ENCODE measurements around the gene REXO4. TPM values are rescaled to one million over a fixed set of nuclear protein-coding genes. Genes with fewer than 3 reads are reported as not detected.
A peak's percentile ranks its signal among the peaks of the same experiment; 100 is the strongest.

REXO4 gene
- total and polyA plus RNA-seq, 2 of the 13 experiments (the other 11 are each of a cell fraction or from before 2014, with no cell fraction given) = 18.5 to 30.4 TPM

DNA sequence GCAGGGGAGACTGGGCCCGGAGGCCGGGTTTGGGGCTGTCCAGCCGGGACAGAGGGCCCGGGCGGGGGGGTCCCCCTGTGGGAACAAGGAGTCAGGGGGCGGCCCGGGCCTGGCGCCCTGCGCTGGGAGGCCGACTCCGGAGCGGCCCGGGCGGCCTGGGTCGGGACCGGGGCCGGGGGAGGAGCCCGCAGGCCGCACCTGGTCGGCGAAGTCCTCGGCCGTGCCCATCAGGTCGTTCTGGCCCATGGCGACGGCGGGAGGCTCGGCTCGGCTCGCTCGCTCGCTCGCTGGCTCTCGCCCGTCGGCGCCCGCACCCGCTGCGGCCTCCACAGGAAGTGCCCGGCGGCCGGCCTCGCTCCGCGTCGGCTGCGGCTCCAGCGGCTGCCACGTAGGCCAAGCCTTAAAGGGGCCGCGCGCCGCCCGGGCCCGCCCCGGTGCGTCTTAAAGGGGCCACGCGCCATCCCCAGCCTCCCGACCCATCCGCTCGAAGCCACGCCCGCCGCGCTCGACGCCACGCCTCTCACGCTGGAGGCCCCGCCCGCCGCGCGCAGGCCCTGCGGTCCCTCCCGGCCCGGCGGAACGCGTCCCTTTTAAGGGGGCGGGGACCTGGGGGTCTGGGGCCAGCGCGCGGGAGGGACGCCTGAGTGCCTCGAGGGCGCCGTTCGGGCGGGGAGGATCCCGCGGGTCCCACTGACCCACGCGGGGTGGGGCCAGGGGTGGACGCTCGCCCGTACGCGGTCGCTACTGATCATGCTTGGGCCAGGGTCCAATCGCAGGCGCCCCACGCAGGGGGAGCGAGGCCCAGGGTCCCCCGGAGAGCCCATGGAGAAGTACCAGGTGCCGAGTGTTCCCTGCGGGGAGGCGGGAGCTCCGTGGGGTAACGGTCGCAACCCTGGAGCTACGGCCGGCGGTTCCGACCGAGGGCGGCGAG is 41.8 kb downstream of the REXO4 start, which contains the start of the genes STKLD1 and SURF4:
TSS of gene STKLD1 (plus strand) at position 643 of the 931 bp plus-strand sequence. CDS start at position 751, 108 bp downstream.
TSS of gene SURF4 (minus strand) at position 337 of the 931 bp plus-strand sequence. CDS start at position 246, 91 bp downstream.
- intact Hi-C loops (cut with micrococcal nuclease; ENCODE audit: unreplicated experiment) (no loop called here), in situ Hi-C loops (cut with HindIII; ENCODE audit: extremely low pct_ligation_motif_present, low pct_unique_long_range_greater_than_20kb) (no loop called here)
- Histone ChIP-seq H3K27ac (ENCODE audit: extremely low read length, insufficient read depth, low read length) (peak within 1 kb of the TSS; percentile 97), H3K79me2 (ENCODE audit: insufficient read depth, low read length) (peaks cover 45% of the 10 kb centered on the region), H3K36me3 (replicated peaks in 1 of 2; ENCODE audit: control insufficient read depth in 1 of 2, insufficient read depth in 2 of 2, low read length in 2 of 2) (peaks cover 6 to 24% of the 10 kb centered on the region in 2 experiments; a peak in 4 of 5 replicates), H3K4me3 (replicated peaks in 1 of 3; ENCODE audit: insufficient read depth in 1 of 3, low read depth in 2 of 3, low read length in 3 of 3) (peak within 1 kb of the TSS; percentile 72 to 86 (median 76)), H3K4me1 (ENCODE audit: insufficient read depth, low read length) (peaks cover 70% of the 10 kb centered on the region), H3K4me2 (ENCODE audit: low read depth, low read length) (peak within 1 kb of the TSS; percentile 87), H3K9ac (ENCODE audit: insufficient read depth, low read depth, low read length) (peak within 1 kb of the TSS; percentile 99), H3K9me3 (ENCODE audit: low read length) (no peaks in the 10 kb centered on the region), H2AFZ (ENCODE audit: low read length) (no peak within 1 kb of the TSS), H4K20me1 (ENCODE audit: insufficient read depth, low read length) (peaks cover 41% of the 10 kb centered on the region), H3K27me3 (ENCODE audit: control insufficient read depth in 1 of 2, insufficient read depth in 2 of 2, low read length in 2 of 2) (no peaks in the 10 kb centered on the region)
- 0% methylated on average over 21 of the region's 120 CpGs for WGBS (ENCODE audit: low lambda C conversion rate)
- POLR2A ChIA-PET = interaction anchor here (0.9 to 2.0 kb wide), 12 partner anchors 9 to 103 kb away, joined by 3 to 13 read pairs (median 5); partner anchors contain the start of genes CACFD1, MED22, RPL7A and SLC2A6
- CTCF ChIA-PET (ENCODE audit: low intra/inter-chr PET ratio, low total read pairs) = no interaction called here
- peak; percentile 87 for ATAC-seq
- no TSS peak for BruUV-seq (replicated peaks)
- DNase-seq (ENCODE audit: low spot score) = peak; percentile 86
- no peak for FAIRE-seq
- TF ChIP-seq, protein P1, sequence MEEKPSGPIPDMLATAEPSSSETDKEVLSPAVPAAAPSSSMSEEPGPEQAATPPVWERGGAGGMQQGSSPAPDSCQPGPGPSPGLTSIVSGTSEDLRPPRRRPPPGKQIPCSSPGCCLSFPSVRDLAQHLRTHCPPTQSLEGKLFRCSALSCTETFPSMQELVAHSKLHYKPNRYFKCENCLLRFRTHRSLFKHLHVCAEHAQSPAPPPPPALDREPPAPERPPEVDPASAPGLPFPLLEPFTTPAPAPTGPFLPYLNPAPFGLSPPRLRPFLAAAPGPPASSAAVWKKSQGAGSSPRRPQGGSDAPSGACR (CRISPR knock-in tag; IDR thresholded peaks at IDR 0.05) = 0 out of 2 replicates have a peak, but pooled peaks have one; percentile 38
- TF ChIP-seq ZNF607 (CRISPR knock-in tag; IDR thresholded peaks at IDR 0.05; ENCODE audit: borderline replicate concordance) (peak; percentile 73), ZFP82 (CRISPR knock-in tag; IDR thresholded peaks at IDR 0.05; ENCODE audit: borderline replicate concordance) (no peak; the same call in 1 of the 2 replicates), YEATS2 (CRISPR knock-in tag; IDR thresholded peaks at IDR 0.05; ENCODE audit: borderline replicate concordance) (peak; percentile 46; the same call in 1 of the 2 replicates), RAD21 (CRISPR knock-in tag; IDR thresholded peaks at IDR 0.05) (peak; percentile 58), TGIF2 (CRISPR knock-in tag; IDR thresholded peaks at IDR 0.05) (0 out of 2 replicates have a peak, but pooled peaks have one; percentile 18), EED (CRISPR knock-in tag; IDR thresholded peaks at IDR 0.05) (no peak), MAFG (CRISPR knock-in tag; IDR thresholded peaks at IDR 0.05) (no peak), IKZF4 (CRISPR knock-in tag; IDR thresholded peaks at IDR 0.05; ENCODE audit: borderline replicate concordance, low read depth, not compliant biosample characterization) (peak; percentile 44)
- TF ChIP-seq, protein P2, sequence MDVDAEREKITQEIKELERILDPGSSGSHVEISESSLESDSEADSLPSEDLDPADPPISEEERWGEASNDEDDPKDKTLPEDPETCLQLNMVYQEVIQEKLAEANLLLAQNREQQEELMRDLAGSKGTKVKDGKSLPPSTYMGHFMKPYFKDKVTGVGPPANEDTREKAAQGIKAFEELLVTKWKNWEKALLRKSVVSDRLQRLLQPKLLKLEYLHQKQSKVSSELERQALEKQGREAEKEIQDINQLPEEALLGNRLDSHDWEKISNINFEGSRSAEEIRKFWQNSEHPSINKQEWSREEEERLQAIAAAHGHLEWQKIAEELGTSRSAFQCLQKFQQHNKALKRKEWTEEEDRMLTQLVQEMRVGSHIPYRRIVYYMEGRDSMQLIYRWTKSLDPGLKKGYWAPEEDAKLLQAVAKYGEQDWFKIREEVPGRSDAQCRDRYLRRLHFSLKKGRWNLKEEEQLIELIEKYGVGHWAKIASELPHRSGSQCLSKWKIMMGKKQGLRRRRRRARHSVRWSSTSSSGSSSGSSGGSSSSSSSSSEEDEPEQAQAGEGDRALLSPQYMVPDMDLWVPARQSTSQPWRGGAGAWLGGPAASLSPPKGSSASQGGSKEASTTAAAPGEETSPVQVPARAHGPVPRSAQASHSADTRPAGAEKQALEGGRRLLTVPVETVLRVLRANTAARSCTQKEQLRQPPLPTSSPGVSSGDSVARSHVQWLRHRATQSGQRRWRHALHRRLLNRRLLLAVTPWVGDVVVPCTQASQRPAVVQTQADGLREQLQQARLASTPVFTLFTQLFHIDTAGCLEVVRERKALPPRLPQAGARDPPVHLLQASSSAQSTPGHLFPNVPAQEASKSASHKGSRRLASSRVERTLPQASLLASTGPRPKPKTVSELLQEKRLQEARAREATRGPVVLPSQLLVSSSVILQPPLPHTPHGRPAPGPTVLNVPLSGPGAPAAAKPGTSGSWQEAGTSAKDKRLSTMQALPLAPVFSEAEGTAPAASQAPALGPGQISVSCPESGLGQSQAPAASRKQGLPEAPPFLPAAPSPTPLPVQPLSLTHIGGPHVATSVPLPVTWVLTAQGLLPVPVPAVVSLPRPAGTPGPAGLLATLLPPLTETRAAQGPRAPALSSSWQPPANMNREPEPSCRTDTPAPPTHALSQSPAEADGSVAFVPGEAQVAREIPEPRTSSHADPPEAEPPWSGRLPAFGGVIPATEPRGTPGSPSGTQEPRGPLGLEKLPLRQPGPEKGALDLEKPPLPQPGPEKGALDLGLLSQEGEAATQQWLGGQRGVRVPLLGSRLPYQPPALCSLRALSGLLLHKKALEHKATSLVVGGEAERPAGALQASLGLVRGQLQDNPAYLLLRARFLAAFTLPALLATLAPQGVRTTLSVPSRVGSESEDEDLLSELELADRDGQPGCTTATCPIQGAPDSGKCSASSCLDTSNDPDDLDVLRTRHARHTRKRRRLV (CRISPR knock-in tag; IDR thresholded peaks at IDR 0.05) = no peak
- TF ChIP-seq, protein P3, sequence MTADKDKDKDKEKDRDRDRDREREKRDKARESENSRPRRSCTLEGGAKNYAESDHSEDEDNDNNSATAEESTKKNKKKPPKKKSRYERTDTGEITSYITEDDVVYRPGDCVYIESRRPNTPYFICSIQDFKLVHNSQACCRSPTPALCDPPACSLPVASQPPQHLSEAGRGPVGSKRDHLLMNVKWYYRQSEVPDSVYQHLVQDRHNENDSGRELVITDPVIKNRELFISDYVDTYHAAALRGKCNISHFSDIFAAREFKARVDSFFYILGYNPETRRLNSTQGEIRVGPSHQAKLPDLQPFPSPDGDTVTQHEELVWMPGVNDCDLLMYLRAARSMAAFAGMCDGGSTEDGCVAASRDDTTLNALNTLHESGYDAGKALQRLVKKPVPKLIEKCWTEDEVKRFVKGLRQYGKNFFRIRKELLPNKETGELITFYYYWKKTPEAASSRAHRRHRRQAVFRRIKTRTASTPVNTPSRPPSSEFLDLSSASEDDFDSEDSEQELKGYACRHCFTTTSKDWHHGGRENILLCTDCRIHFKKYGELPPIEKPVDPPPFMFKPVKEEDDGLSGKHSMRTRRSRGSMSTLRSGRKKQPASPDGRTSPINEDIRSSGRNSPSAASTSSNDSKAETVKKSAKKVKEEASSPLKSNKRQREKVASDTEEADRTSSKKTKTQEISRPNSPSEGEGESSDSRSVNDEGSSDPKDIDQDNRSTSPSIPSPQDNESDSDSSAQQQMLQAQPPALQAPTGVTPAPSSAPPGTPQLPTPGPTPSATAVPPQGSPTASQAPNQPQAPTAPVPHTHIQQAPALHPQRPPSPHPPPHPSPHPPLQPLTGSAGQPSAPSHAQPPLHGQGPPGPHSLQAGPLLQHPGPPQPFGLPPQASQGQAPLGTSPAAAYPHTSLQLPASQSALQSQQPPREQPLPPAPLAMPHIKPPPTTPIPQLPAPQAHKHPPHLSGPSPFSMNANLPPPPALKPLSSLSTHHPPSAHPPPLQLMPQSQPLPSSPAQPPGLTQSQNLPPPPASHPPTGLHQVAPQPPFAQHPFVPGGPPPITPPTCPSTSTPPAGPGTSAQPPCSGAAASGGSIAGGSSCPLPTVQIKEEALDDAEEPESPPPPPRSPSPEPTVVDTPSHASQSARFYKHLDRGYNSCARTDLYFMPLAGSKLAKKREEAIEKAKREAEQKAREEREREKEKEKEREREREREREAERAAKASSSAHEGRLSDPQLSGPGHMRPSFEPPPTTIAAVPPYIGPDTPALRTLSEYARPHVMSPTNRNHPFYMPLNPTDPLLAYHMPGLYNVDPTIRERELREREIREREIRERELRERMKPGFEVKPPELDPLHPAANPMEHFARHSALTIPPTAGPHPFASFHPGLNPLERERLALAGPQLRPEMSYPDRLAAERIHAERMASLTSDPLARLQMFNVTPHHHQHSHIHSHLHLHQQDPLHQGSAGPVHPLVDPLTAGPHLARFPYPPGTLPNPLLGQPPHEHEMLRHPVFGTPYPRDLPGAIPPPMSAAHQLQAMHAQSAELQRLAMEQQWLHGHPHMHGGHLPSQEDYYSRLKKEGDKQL (CRISPR knock-in tag; IDR thresholded peaks at IDR 0.05; ENCODE audit: low read depth) = no peak
